Urinary bladder (tissue), 4 donors: Measurements from ENCODE around the gene TMEM178B. TPM values are rescaled to one million over a fixed set of nuclear protein-coding genes. Genes with fewer than 3 reads are reported as not detected.

Experiments used
- DNase-seq: peaks from one replicate; pipeline ENCODE4 v3.0.0-alpha.2; 2015; ENCODE audit errors: extremely low spot score
- H3K27ac ChIP-seq: one replicate; pipeline ENCODE4 v1.5.1; 2013; ENCODE audit warnings: low read depth, mild to moderate bottlenecking, moderate library complexity
- H3K36me3 ChIP-seq: one replicate; pipeline ENCODE4 v1.6.1; 2013; ENCODE audit warnings: mild to moderate bottlenecking, moderate library complexity; ENCODE audit not compliant: insufficient read depth
- H3K4me1 ChIP-seq: one replicate; pipeline ENCODE4 v1.6.1; 2013; ENCODE audit warnings: mild to moderate bottlenecking, moderate library complexity; ENCODE audit not compliant: insufficient read depth
- H3K4me3 ChIP-seq: one replicate; pipeline ENCODE4 v1.5.1; 2013; ENCODE audit warnings: low read depth, low read length
- WGBS: extraction: QIAGEN DNeasy Blood & Tissue Kit; methylation state at CpG from one replicate; pipeline ENCODE4 v1.1.7; 2013; 5-methylcytosine and 5-hydroxymethylcytosine counted together
- polyA plus RNA-seq: library from polyadenylated mRNA; stranded (reverse); fragments of 200-250 nt; gene quantifications from one replicate; pipeline ENCODE4 v1.2.3, GENCODE V29; 2013
- total RNA-seq: library from RNA; depleted of rRNA; stranded (reverse); fragments of >200 nt; gene quantifications from one replicate; pipeline ENCODE4 v1.2.3, GENCODE V29; 2014
- donor health status: healthy with polysubstance abuse.
- donor health status: healthy.

Gene TMEM178B
- total and polyA plus RNA-seq, 2 donors, result 0.57 to 2.0 TPM

- no peak overlapping the region for H3K27ac ChIP-seq
- WGBS, result 81% methylated on average over 1 of the region's 1 CpG
- H3K4me3 ChIP-seq, result no peak overlapping the region
- no peaks in the 10 kb centered on the region for H3K36me3 ChIP-seq
- no peak for DNase-seq
- H3K4me1 ChIP-seq, result no peaks in the 10 kb centered on the region
Measured at GRCh38 chr7:141354251-141354650, 280.4 kb downstream of the TMEM178B start.

- Histone ChIP-seq H3K4me3 (no peak overlapping the region), H3K27ac (no peak overlapping the region), H3K4me1 (no peaks in the 10 kb centered on the region), H3K36me3 (no peaks in the 10 kb centered on the region)
- 17% methylated on average over 1 of the region's 1 CpG for WGBS
- DNase-seq, result no peak
Measured at GRCh38 chr7:141355032-141355431, 281.2 kb downstream of the TMEM178B start.

GRCh38 chr7:141356161-141356560, 282.3 kb downstream of the TMEM178B start:
- Histone ChIP-seq H3K4me3 (no peak overlapping the region), H3K36me3 (no peaks in the 10 kb centered on the region), H3K4me1 (no peaks in the 10 kb centered on the region), H3K27ac (no peak overlapping the region)
- DNase-seq, result no peak
- 58% methylated on average over 3 of the region's 3 CpGs for WGBS

- H3K36me3 ChIP-seq, result no peaks in the 10 kb centered on the region
- H3K4me3 ChIP-seq, result no peak overlapping the region
- no peak overlapping the region for H3K27ac ChIP-seq
- 76% methylated on average over 1 of the region's 1 CpG for WGBS
- DNase-seq, result no peak
- no peaks in the 10 kb centered on the region for H3K4me1 ChIP-seq
Measured at GRCh38 chr7:141358386-141358785, 284.5 kb downstream of the TMEM178B start.

- DNase-seq, result no peak
- Histone ChIP-seq H3K4me1 (no peaks in the 10 kb centered on the region), H3K4me3 (no peak overlapping the region), H3K36me3 (no peaks in the 10 kb centered on the region), H3K27ac (no peak overlapping the region)
- WGBS, result 67% methylated on average over 3 of the region's 3 CpGs
Measured at GRCh38 chr7:141359262-141359661, 285.4 kb downstream of the TMEM178B start.

GRCh38 chr7:141359740-141360415, 286.0 kb downstream of the TMEM178B start:
- H3K27ac ChIP-seq, result no peak overlapping the region
- DNase-seq, result no peak
- no peak overlapping the region for H3K4me3 ChIP-seq
- H3K4me1 ChIP-seq, result no peaks in the 10 kb centered on the region
- WGBS, result 85% methylated on average over 5 of the region's 5 CpGs
- no peaks in the 10 kb centered on the region for H3K36me3 ChIP-seq

- WGBS, result 77% methylated on average over 3 of the region's 3 CpGs
- no peak for DNase-seq
- H3K27ac ChIP-seq, result no peak overlapping the region
- H3K4me3 ChIP-seq, result no peak overlapping the region
- H3K36me3 ChIP-seq, result no peaks in the 10 kb centered on the region
- no peaks in the 10 kb centered on the region for H3K4me1 ChIP-seq
Measured at GRCh38 chr7:141360416-141360760, 286.5 kb downstream of the TMEM178B start.

- DNase-seq, result no peak
- Histone ChIP-seq H3K27ac (no peak overlapping the region), H3K4me1 (no peaks in the 10 kb centered on the region), H3K4me3 (no peak overlapping the region), H3K36me3 (no peaks in the 10 kb centered on the region)
- 35% methylated on average over 1 of the region's 1 CpG for WGBS
Measured at GRCh38 chr7:141360803-141361202, 286.9 kb downstream of the TMEM178B start.

GRCh38 chr7:141361479-141361878, 287.6 kb downstream of the TMEM178B start:
- 71% methylated on average over 2 of the region's 2 CpGs for whole genome bisulfite sequencing
- no peaks in the 10 kb centered on the region for H3K36me3 ChIP-seq
- H3K4me1 ChIP-seq, result no peaks in the 10 kb centered on the region

GRCh38 chr7:141361960-141362359, 288.1 kb downstream of the TMEM178B start:
- Histone ChIP-seq H3K27ac (no peak overlapping the region), H3K4me3 (no peak overlapping the region), H3K36me3 (no peaks in the 10 kb centered on the region), H3K4me1 (no peaks in the 10 kb centered on the region)
- 89% methylated on average over 4 of the region's 4 CpGs for WGBS
- no peak for DNase-seq

More at GRCh38 chr7:141361479-141361878, 287.6 kb downstream of the TMEM178B start:
- no peak for DNase-seq
- Histone ChIP-seq H3K27ac (no peak overlapping the region), H3K4me3 (no peak overlapping the region)

- Histone ChIP-seq H3K4me3 (no peak overlapping the region), H3K36me3 (no peaks in the 10 kb centered on the region), H3K27ac (no peak overlapping the region), H3K4me1 (no peaks in the 10 kb centered on the region)
- WGBS, result 71% methylated on average over 13 of the region's 13 CpGs
- no peak for DNase-seq
Measured at GRCh38 chr7:141362580-141363435, 288.9 kb downstream of the TMEM178B start.

- no peak for DNase-seq
- H3K4me1 ChIP-seq, result no peaks in the 10 kb centered on the region
- H3K4me3 ChIP-seq, result no peak overlapping the region
Measured at GRCh38 chr7:141363748-141364147, 289.9 kb downstream of the TMEM178B start.

GRCh38 chr7:141366091-141366621, 292.3 kb downstream of the TMEM178B start:
- Histone ChIP-seq H3K4me1 (no peaks in the 10 kb centered on the region), H3K27ac (no peak overlapping the region), H3K4me3 (no peak overlapping the region), H3K36me3 (no peaks in the 10 kb centered on the region)
- 20% methylated on average over 6 of the region's 6 CpGs for WGBS
- no peak for DNase-seq

More at GRCh38 chr7:141363748-141364147, 289.9 kb downstream of the TMEM178B start:
- Histone ChIP-seq H3K27ac (no peak overlapping the region), H3K36me3 (no peaks in the 10 kb centered on the region)
- 96% methylated on average over 2 of the region's 2 CpGs for whole genome bisulfite sequencing

- 27% methylated on average over 4 of the region's 4 CpGs for WGBS
- no peak overlapping the region for H3K27ac ChIP-seq
- no peaks in the 10 kb centered on the region for H3K4me1 ChIP-seq
- H3K4me3 ChIP-seq, result no peak overlapping the region
- no peak for DNase-seq
- H3K36me3 ChIP-seq, result no peaks in the 10 kb centered on the region
Measured at GRCh38 chr7:141369422-141369821, 295.6 kb downstream of the TMEM178B start.
